Liver (tissue), 9 donors: ENCODE measurements around the gene PEX19. TPM values are rescaled to one million over a fixed set of nuclear protein-coding genes. Genes with fewer than 3 reads are reported as not detected.

Experiments used
- DNase-seq: peaks from one replicate; pipeline ENCODE4 v3.0.0-alpha.2; 2017; ENCODE audit warnings: low spot score
- H3K27ac ChIP-seq, 2 donors: one replicate each; pipeline ENCODE4 v1.7.0; 2013; ENCODE audit warnings: inconsistent platforms in 2 of 2, low read length in 2 of 2, control low read depth in 1 of 2, low read depth in 1 of 2, mild to moderate bottlenecking in 1 of 2
- H3K27me3 ChIP-seq, 4 donors: one replicate each; pipeline versions ENCODE4 v1.6.1 to v1.7.0; 2013; ENCODE audit warnings: low read length in 3 of 4, inconsistent platforms in 1 of 4, mild to moderate bottlenecking in 1 of 4, moderate library complexity in 1 of 4; ENCODE audit not compliant: control insufficient read depth in 4 of 4, insufficient read depth in 4 of 4
- H3K36me3 ChIP-seq, 4 donors: one replicate each; pipeline versions ENCODE4 v1.6.1 to v1.7.0; 2013; ENCODE audit warnings: low read length in 3 of 4, mild to moderate bottlenecking in 3 of 4, low read depth in 1 of 4, moderate library complexity in 1 of 4; ENCODE audit not compliant: control insufficient read depth in 4 of 4, insufficient read depth in 3 of 4
- H3K4me1 ChIP-seq, 4 donors: one replicate each; pipeline versions ENCODE4 v1.6.1 to v1.7.0; 2013; ENCODE audit warnings: low read length in 3 of 4, mild to moderate bottlenecking in 3 of 4, moderate library complexity in 1 of 4; ENCODE audit not compliant: control insufficient read depth in 4 of 4, insufficient read depth in 4 of 4
- H3K4me3 ChIP-seq, 3 donors: one replicate each; pipeline versions ENCODE4 v1.6.1 to v1.7.0; 2013; ENCODE audit warnings: low read length in 3 of 3, control low read depth in 1 of 3, low read depth in 1 of 3, mild to moderate bottlenecking in 1 of 3
- H3K9ac ChIP-seq, 2 donors: one replicate each; pipeline ENCODE4 v1.7.0; 2013; ENCODE audit warnings: low read length in 2 of 2, mild to moderate bottlenecking in 2 of 2, moderate library complexity in 2 of 2, control low read depth in 1 of 2, low read depth in 1 of 2
- H3K9me3 ChIP-seq, 4 donors: one replicate each; pipeline versions ENCODE4 v1.6.1 to v1.7.0; 2013; ENCODE audit warnings: low read length in 3 of 4; ENCODE audit not compliant: control insufficient read depth in 4 of 4
- ATF3 ChIP-seq: IDR thresholded peaks from 2 replicates; pipeline ENCODE4 v1.6.1; 2016; ENCODE audit warnings: antibody characterized with exemption
- CTCF ChIP-seq: fragments of 150-350 bp; IDR thresholded peaks from 2 replicates; pipeline ENCODE4 v1.5.1; 2017; ENCODE audit warnings: improper control_type of control experiment, low read depth, low read length; ENCODE audit not compliant: missing input control
- EGR1 ChIP-seq, 2 donors: IDR thresholded peaks; 2 replicates each; pipeline ENCODE4 v1.6.1; 2016 to 2018; ENCODE audit warnings: antibody characterized with exemption in 2 of 2, low read depth in 2 of 2
- FOXA1 ChIP-seq: IDR thresholded peaks from 2 replicates; pipeline ENCODE4 v1.6.1; 2016; ENCODE audit warnings: antibody characterized with exemption
- FOXA2 ChIP-seq: IDR thresholded peaks from 2 replicates; pipeline ENCODE4 v1.6.1; 2016; ENCODE audit warnings: antibody characterized with exemption
- GABPA ChIP-seq, 2 donors: IDR thresholded peaks in 1 of 2; conservative IDR thresholded peaks in 1 of 2; 2 replicates each; pipeline ENCODE4 v1.6.1; 2016; ENCODE audit warnings: antibody characterized with exemption in 2 of 2, mild to moderate bottlenecking in 1 of 2, moderate library complexity in 1 of 2
- HNF4A ChIP-seq, 2 donors: conservative IDR thresholded peaks; 2 replicates each; pipeline ENCODE4 v1.6.1; 2016; ENCODE audit warnings: antibody characterized with exemption in 2 of 2, mild to moderate bottlenecking in 2 of 2
- HNF4G ChIP-seq: IDR thresholded peaks from 2 replicates; pipeline ENCODE4 v1.6.1; 2016; ENCODE audit warnings: antibody characterized with exemption
- JUND ChIP-seq, 2 donors: IDR thresholded peaks; 2 replicates each; pipeline ENCODE4 v1.6.1; 2016; ENCODE audit warnings: antibody characterized with exemption in 2 of 2
- MAX ChIP-seq: IDR thresholded peaks from 2 replicates; pipeline ENCODE4 v1.6.1; 2016; ENCODE audit warnings: antibody characterized with exemption
- NR2F2 ChIP-seq: IDR thresholded peaks from 2 replicates; pipeline ENCODE4 v1.6.1; 2016; ENCODE audit warnings: antibody characterized with exemption
- RAD21 ChIP-seq, 2 donors: IDR thresholded peaks; 2 replicates each; pipeline ENCODE4 v1.6.1; 2016; ENCODE audit warnings: antibody characterized with exemption in 2 of 2, mild to moderate bottlenecking in 2 of 2
- REST ChIP-seq: IDR thresholded peaks from 2 replicates; pipeline ENCODE4 v1.6.1; 2016; ENCODE audit warnings: antibody characterized with exemption, mild to moderate bottlenecking
- SP1 ChIP-seq: IDR thresholded peaks from 2 replicates; pipeline ENCODE4 v1.6.1; 2018; ENCODE audit warnings: antibody characterized with exemption, mild to moderate bottlenecking
- TAF1 ChIP-seq: conservative IDR thresholded peaks from 2 replicates; pipeline ENCODE4 v1.6.1; 2016; ENCODE audit warnings: antibody characterized with exemption, mild to moderate bottlenecking
- YY1 ChIP-seq: IDR thresholded peaks from 2 replicates; pipeline ENCODE4 v1.6.1; 2016; ENCODE audit warnings: antibody characterized with exemption, mild to moderate bottlenecking
- ZBTB33 ChIP-seq: IDR thresholded peaks from 2 replicates; pipeline ENCODE4 v1.6.1; 2016; ENCODE audit warnings: antibody characterized with exemption
- WGBS: extraction: QIAGEN DNeasy Blood & Tissue Kit; methylation state at CpG from one replicate; pipeline ENCODE4 v1.1.7; 2013; 5-methylcytosine and 5-hydroxymethylcytosine counted together
- polyA plus RNA-seq, 2 donors: library from polyadenylated mRNA; stranded (reverse) in 1 of 2; unstranded in 1 of 2; fragments of 200-250 nt in 1 of 2; fragments of >200 nt in 1 of 2; fragmentation: Nextera tagmentation in 1 of 2; extraction: Ambion mirVana in 1 of 2; gene quantifications; one replicate each; pipeline versions ENCODE4 v1.2.1 to v1.2.3, GENCODE V29; 2013 to 2015
- total RNA-seq, 2 donors: library from RNA; depleted of rRNA; stranded (reverse); fragments of >200 nt; gene quantifications; one replicate each; pipeline ENCODE4 v1.2.3, GENCODE V29; 2014
- donor health status: healthy.
- donor health status: healthy.
- donor health status: healthy.
- donor health status: healthy.
- donor health status: healthy.

Gene PEX19
- total and polyA plus RNA-seq, 4 donors, result 24.8 to 73.9 (median 43.7) TPM

GRCh38 chr1:160284220-160284781 lies 632 bp downstream of the PEX19 start (continued):
- TF ChIP-seq RAD21 (IDR thresholded peaks at IDR 0.05) (peak; percentile 47 to 66), CTCF (no peak), FOXA1 (peak; percentile 45), JUND (IDR thresholded peaks at IDR 0.05) (peak; percentile 22 to 83), HNF4G (no peak), EGR1 (IDR thresholded peaks at IDR 0.05; ENCODE audit: low read depth in 2 of 2) (peak in 1 of 2 donors; percentile 21)

- Histone ChIP-seq H3K4me3 (no peak overlapping the region), H3K9me3 (no peaks in the 10 kb centered on the region), H3K36me3 (peaks cover 7 to 52% (median 44%) of the 10 kb centered on the region in 4 donors), H3K27me3 (no peaks in the 10 kb centered on the region), H3K9ac (no peak overlapping the region), H3K4me1 (peaks cover 5 to 44% (median 38%) of the 10 kb centered on the region in 4 donors), H3K27ac (no peak overlapping the region)
- no peak for DNase-seq
- WGBS, result 97% methylated on average over 7 of the region's 7 CpGs
- TF ChIP-seq JUND (IDR thresholded peaks at IDR 0.05) (no peak), SP1 (no peak), TAF1 (no peak), FOXA1 (no peak), RAD21 (IDR thresholded peaks at IDR 0.05) (no peak), YY1 (no peak), HNF4G (no peak), EGR1 (IDR thresholded peaks at IDR 0.05; ENCODE audit: low read depth in 2 of 2) (no peak), HNF4A (conservative IDR thresholded peaks at IDR 0.05) (no peak), GABPA (IDR thresholded peaks at IDR 0.05 in 1 of 2, conservative IDR thresholded peaks at IDR 0.05 in 1 of 2) (no peak), FOXA2 (no peak), ATF3 (no peak), REST (no peak), MAX (no peak), NR2F2 (no peak), ZBTB33 (no peak), CTCF (no peak)
Observed at GRCh38 chr1:160282807-160283206, 2.1 kb downstream of the PEX19 start.
